NCI-H1930 (cell line): ENCODE data around the gene S100A10.

Source experiments
- DNase-seq, 2 experiments: peaks; one replicate each; lab custom pipeline; 2025; lab: John Stamatoyannopoulos, UW

Gene S100A10

GRCh38 chr1:151986501-151987190, 7.0 kb downstream of the S100A10 start:
- no peak for DNase-seq

DNA sequence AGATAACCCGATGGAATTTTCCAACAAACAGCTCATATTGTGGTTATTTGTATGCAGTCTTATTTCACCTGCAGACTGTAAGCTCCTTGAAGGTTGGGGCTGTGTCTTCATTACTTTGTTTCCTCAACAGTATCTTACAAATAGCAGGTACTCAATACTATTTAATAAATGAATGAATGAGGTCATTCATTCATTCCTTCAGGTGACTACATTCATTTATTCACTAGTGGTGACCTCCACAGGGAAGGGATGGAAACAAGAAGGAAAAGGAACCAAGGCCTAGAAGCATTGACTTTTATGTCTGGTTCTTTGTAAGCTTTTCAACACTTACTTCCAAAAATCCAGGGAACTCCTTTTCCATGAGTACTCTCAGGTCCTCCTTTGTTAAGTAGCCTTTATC, 7.9 kb downstream of the S100A10 start:
- DNase-seq = no peak

GRCh38 chr1:151985270-151985669, 8.4 kb downstream of the S100A10 start:
- DNase-seq = no peak

DNA sequence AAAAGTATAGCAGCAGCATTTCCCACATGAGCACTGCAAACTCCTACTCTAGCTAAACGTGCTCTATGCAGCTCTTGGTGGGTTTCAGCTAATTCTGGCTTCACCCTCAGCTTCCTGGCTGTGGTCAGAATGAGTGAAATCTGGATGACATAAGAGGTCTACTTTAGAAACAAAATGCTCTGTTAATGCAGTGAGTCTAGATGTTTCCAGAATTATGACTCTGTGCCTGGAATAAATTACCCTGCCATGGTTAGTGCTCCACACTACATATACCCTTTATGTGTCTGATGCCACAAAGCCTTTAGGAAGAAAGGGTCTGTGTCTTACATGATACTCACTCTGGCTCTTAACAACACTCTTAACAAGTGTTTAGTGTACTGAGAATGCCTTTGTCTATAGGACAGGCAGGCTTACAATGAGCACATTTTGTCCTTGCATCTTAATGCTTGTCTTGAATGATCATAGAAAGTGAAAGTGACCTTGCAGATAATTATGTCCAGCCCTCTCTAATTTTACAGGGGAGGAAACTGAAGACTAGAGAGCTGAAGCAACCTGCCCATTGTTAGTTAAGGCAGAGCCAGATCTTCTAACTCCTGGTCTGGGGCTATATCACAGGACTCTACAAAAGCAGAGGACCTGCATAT, 9.2 kb downstream of the S100A10 start:
- no peak for DNase-seq

GRCh38 chr1:151982300-151983005, 11.2 kb downstream of the S100A10 start:
- no peak for DNase-seq

DNA sequence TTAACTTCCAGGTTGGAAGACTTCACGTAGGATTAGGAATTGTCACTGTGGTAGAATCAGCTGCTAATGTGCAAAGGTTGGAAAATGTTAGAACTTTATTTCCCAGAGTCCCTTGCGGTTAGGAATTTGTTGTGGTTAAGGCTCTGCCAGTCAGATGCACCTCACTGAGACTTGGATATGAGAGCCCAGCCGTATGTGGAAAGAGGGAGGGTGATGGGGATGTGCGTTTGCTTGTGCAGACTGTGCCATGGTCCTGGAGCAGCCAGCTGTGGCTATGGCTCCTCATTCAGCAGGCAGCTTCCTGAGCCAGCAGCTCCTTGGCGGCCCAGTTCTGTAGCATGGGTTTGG, 12.5 kb downstream of the S100A10 start:
- no peak for DNase-seq

DNA sequence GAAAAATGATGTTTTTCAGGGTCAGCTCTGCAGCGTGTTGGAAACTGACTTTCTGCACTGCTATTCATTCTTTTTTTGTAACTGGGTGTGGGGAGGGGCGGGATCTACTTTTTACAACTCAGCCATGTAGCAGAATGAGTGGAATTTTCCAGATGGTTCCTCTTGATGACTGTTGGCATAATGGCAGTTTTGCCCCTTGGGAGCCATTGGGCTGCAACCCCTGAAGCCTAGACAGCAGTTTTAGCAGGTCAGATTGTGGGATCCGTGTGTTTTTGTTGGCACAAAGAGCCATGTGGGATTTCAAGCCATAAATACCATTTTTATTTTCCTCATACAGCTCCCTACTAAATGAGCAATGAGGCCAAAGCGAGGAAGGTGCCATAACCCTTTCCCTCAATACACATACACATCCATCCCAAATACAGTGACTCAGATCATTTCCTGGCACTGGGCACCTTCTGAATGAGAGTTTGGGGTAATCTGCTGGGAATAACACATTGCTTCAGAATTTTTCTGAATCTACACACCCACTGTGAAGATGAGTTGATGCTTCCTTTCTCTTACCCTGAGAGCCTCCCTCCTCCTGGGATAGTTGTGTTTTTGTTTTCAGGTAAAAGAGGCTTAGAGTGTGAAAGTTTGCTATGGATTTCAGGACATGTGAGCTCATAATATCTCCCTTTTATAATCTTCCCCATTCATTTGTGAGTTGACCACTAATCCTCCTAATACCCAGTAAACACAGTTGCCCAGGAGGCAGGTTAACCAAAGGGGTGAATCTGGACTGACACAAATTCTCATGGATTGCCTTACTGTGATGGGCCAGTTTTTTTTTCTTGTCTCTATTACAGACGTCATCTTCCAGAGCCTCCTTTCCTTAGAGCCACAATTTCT, 13.1 kb downstream of the S100A10 start:
- no peak for DNase-seq

DNA sequence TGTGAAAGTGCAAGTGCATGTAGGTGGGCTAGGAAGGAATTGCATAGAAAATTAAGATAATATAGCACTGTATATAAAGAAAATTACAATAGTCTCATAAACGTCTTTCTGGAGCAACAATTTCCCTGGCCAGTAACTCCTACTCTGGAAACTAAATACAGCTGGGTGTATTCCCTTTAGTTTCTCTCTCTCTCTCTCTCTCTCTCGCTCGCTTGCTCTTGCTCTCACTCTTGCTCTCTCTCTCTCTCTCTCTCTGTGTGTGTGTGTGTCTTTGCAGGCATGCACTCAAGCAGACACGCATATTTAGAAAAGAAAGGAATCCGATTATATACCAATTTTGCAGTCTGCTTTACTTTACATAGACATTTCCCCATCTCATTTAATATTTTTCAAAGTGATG, 14.7 kb downstream of the S100A10 start:
- no peak for DNase-seq

- DNase-seq = no peak
Observed at GRCh38 chr1:151977662-151978230, 15.9 kb downstream of the S100A10 start.

DNA sequence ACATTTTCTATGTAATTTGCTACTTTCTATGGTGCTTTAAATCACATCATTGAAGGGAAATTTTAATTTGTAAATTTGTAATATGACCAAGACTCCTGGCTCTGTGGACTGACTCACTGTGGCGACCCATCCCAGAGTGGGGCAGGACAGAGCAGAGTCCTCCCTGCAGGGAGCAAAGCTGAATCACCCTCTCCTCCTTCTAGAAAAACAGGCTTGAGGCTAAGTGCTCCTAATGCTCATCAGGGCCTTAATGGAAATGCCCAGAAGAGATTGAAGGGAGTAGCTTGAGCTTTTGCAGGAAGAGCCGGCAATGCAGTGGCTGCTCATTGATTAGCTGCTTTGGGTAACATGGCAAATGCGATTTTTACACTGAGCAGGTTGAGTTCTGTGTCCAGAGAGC, 16.8 kb downstream of the S100A10 start:
- DNase-seq = no peak

DNA sequence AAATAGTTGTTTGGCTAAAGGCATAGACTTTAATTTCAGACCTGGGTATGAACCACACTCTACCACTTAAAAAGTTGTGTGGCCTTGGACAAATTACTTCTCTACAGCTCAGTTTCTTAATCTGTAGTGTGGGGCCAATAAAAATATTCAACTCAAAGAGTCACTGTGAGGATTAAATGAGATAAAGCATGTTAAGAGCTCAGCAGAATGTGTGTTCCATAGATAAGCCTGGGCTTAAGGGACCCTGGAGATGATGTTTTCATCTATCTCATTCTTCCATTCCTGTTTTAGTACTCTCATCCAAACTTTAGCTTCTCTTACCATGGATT, 17.7 kb downstream of the S100A10 start:
- DNase-seq = no peak

DNA sequence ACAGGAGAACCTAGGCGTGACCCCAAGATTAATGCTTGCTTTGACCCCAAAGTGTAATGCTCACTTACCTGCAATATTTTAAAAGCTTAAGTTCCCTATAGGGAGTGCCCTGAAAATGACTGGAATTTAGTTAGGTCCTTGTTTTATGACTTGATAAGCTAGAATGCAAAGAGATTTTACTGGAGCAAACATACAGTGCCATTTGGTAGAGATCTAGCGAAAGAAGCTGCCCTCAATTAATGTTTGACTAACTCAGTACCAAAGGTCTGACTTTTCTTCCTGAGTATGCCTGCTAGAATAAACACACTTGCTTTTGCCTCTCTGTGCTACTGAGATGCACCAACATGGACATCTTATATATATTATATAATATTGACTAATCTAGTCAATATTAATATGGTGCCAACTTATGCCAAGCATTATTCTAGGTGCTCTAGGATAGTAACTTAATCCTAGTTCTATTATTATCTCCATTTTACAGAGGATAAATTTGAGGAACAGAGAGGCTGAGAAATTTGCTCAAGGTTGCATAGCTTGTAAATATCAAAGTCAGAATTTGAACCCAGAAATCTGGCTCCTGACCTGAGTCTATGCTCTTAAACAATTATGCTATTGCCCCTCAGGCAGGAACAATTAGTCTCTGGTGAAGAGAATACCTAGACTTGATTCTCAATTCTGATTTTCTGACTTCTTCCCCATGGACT, 18.2 kb downstream of the S100A10 start:
- DNase-seq = no peak

DNA sequence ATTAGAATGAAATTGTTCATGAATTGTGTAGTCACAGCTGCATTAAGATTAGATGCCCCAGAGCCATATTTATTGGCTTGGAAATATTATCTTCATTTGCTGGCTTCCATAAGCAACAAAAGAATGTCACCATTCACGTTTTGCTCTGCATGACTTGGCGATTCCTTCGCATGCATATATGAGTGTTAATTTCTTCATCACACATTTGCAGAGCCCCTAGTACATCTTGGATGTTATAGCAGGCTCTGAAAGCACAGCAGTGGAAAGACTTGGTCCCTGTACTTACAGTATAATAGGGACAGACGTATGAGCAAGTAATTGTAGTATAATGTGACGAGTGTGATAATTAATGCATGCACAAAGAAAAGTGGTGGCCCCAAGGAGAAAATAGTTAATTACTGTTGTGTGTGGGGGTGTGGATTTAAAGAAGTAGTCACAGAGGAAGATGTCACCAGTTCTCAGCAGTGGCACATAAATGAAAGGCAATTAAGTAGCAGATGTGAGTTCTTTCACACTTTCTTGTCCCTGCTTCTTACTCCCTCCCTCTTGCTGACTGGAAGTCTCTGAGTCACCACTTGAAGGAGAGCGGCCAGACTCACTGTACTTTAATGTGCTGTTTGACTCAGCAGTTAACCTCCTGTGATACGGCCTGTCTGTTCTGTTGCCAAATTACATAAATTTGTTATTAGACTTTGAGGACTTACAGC, 21.0 kb downstream of the S100A10 start:
- no peak for DNase-seq

GRCh38 chr1:151970626-151971025, 23.0 kb downstream of the S100A10 start:
- DNase-seq = no peak

GRCh38 chr1:151970128-151970527, 23.5 kb downstream of the S100A10 start:
- no peak for DNase-seq

DNA sequence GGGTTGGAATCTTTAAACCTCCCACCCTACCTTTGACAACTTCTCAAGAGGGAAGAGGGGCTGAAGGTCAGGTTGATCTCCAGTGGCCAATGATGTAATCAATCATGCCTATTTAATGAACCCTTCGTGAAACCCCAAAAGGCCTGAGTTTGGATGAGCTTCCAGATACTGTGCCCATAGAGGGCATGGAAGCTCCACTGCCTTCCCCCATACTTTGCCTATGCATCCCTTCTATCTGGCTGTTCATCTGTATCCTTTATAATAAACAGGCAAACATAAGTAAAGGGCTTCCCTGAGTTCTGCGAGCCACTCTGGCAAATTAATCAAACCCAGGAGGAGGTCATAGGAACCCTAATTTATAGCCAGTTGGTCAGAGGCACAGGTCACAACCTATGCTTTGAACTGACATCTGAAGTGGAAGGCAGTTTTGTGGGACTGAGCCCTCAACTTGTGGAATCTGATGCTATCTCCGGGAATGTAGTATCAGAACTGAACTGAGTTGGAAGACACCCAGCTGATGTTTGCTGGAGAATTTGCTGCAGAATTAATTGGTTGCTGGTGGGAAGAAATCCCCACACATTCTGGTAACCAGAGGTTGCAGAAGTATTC, 24.8 kb downstream of the S100A10 start:
- DNase-seq = no peak

DNA sequence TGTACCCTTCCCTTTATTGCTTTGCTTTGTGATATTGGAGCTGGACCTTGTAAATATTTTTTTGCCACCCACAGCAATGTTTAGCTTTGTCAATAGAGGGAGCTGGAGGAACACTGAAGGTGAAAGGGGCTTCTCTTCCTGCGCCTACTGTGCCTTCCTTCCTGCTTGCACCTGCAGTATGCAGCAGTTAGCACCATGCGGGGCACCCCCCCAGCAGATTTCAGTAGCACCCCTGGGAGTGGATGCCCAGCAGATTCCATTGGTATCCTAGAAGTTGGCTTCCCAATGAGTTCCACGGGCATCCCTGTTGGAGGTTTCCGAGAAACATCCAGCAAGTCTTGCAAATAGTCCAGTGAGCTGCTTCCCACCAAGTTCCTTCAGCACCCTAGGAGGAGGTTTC, 25.6 kb downstream of the S100A10 start:
- peak in 1 of 2 experiments; percentile 4 for DNase-seq

- no peak for DNase-seq
Observed at GRCh38 chr1:151967091-151967490, 26.6 kb downstream of the S100A10 start.

- DNase-seq = no peak
Observed at GRCh38 chr1:151966061-151966460, 27.6 kb downstream of the S100A10 start.

GRCh38 chr1:151964510-151964909, 29.1 kb downstream of the S100A10 start:
- DNase-seq = no peak
